Lung (tissue), 12 donors: ENCODE data around the gene C1orf53. TPM values are rescaled to one million over a fixed set of nuclear protein-coding genes. Genes with fewer than 3 reads are reported as not detected.

Experiments
- ATAC-seq: fragments of 200-7000 bp; cut with Tn5 transposase; one replicate; pipeline ENCODE4 v1.9.1; 2020; ENCODE audit warnings: moderate number of reproducible peaks; ENCODE audit not compliant: insufficient read depth, low FRiP score
- DNase-seq, 3 donors: peaks; one replicate each; pipeline ENCODE4 v3.0.0-alpha.2; 2013 to 2017
- H3K27ac ChIP-seq, 2 donors: one replicate each; pipeline ENCODE4 v1.5.1; 2013; ENCODE audit warnings: mild to moderate bottlenecking in 2 of 2, moderate library complexity in 2 of 2, control low read depth in 1 of 2, inconsistent platforms in 1 of 2, low read depth in 1 of 2, low read length in 1 of 2
- H3K27me3 ChIP-seq, 3 donors: one replicate each; pipeline ENCODE4 v1.5.1; 2013; ENCODE audit warnings: low read length in 2 of 3; ENCODE audit not compliant: control insufficient read depth in 3 of 3, insufficient read depth in 3 of 3
- H3K36me3 ChIP-seq, 4 donors: one replicate each; pipeline ENCODE4 v1.5.1; 2013; ENCODE audit warnings: low read length in 4 of 4, mild to moderate bottlenecking in 1 of 4, moderate library complexity in 1 of 4; ENCODE audit not compliant: control insufficient read depth in 4 of 4, insufficient read depth in 4 of 4
- H3K4me1 ChIP-seq, 5 donors: one replicate each; pipeline ENCODE4 v1.5.1; 2013; ENCODE audit warnings: low read length in 5 of 5, mild to moderate bottlenecking in 2 of 5, moderate library complexity in 1 of 5; ENCODE audit not compliant: control insufficient read depth in 5 of 5, insufficient read depth in 5 of 5
- H3K4me3 ChIP-seq: one replicate; pipeline ENCODE4 v1.5.1; 2013; ENCODE audit warnings: mild to moderate bottlenecking, control low read depth, moderate library complexity
- H3K9ac ChIP-seq, 2 donors: one replicate each; pipeline ENCODE4 v1.5.1; 2013; ENCODE audit warnings: low read length in 2 of 2, control low read depth in 1 of 2; ENCODE audit not compliant: insufficient read depth in 1 of 2
- H3K9me3 ChIP-seq, 4 donors: one replicate each; pipeline ENCODE4 v1.5.1; 2013; ENCODE audit warnings: low read length in 3 of 4, mild to moderate bottlenecking in 1 of 4, moderate library complexity in 1 of 4; ENCODE audit not compliant: control insufficient read depth in 4 of 4, insufficient read depth in 3 of 4
- CTCF ChIP-seq: IDR thresholded peaks from 2 replicates; pipeline ENCODE4 v1.5.1; 2012; ENCODE audit warnings: mild to moderate bottlenecking; ENCODE audit errors: control extremely low read depth, extremely low read depth
- WGBS, 2 donors: extraction: QIAGEN DNeasy Blood & Tissue Kit; methylation state at CpG; one replicate each; pipeline ENCODE4 v1.1.7; 2013; 5-methylcytosine and 5-hydroxymethylcytosine counted together
- polyA plus RNA-seq, 2 donors: library from polyadenylated mRNA; stranded (reverse); fragments of 200-250 nt; gene quantifications; one replicate each; pipeline ENCODE4 v1.2.1, GENCODE V29; 2013
- total RNA-seq, 2 donors: library from RNA; depleted of rRNA in 1 of 2; stranded (reverse); fragments of >200 nt in 1 of 2; gene quantifications; one replicate each; pipeline ENCODE4 v1.2.1, GENCODE V29; 2014 to 2021
- donor health status: control.
- donor health status: control.
- donor health status: Bipolar disorder and iron deficiency.
- donor health status: healthy.
- donor health status: DM: yes; HTN: yes; CAD: no.

The C1orf53 gene
- total and polyA plus RNA-seq, 4 donors = 3.6 to 23.7 (median 7.4) TPM

DNA sequence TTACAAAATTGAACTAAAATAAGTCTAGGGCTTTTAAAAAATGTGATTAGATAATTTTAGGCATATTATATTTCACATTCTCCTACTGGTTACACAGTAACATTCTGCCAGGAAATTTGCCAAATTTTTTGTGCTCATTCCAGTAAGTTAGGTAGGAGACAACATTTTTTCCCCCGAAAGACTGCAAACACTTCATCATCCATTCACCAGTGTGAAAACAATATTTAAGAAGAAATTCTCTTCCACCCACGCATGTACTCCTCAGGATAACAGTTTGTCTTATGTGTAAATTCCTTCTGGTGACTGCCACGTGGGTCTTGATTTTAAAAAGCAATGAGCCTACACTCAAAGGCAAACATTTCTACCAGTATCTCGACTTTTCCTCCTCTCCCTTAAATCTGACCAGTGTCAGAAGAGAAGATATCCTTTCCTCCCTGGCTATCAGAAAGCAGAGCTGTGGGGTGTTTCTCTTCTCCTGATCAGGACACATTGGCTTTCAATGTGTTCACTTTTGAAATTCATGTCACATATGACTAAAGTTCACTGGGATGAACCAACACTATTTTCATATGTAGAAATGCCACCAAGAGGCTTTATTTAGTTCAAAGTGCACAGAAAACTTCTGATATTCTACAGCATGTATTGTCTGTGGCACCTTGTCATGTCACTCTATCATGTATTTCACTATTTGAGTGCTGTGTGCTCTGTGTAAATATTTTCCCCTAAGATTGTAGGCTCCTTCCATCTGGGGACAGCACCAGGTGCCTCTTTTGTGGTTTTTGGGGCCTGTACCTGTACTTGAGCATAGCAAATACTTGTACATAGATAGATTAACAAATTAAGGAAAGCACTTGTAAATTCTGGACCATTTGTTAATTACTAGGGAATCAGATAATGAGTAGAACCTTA lies 53.3 kb downstream of the C1orf53 start:
- Histone ChIP-seq H3K4me3 (no peak overlapping the region), H3K9ac (no peak overlapping the region), H3K27ac (no peak overlapping the region), H3K36me3 (no peaks in the 10 kb centered on the region), H3K27me3 (no peaks in the 10 kb centered on the region), H3K9me3 (peaks cover 0 to 2% (median 0%) of the 10 kb centered on the region in 4 donors), H3K4me1 (peaks cover 0 to 11% (median 5%) of the 10 kb centered on the region in 5 donors)
- ATAC-seq (peak; percentile 82), DNase-seq (peak in 2 of 3 donors; percentile 52 to 68)
- WGBS, 2 donors = 48 to 65% methylated on average over 4 of the region's 4 CpGs
- no peak for TF ChIP-seq CTCF

Other genes with a start within 250 kb of the C1orf53 start
- gene DENND1B, start 127.2 kb upstream of the C1orf53 start, total RNA-seq = 10 to 100 TPM; 16.2 to 41.0 TPM
- 1 to 10 TPM; 2.7 to 4.1 TPM for gene DENND1B, start 127.2 kb upstream of the C1orf53 start, polyA plus RNA-seq
- gene LHX9, start 14.7 kb downstream of the C1orf53 start, total RNA-seq = 1 to 10 TPM in 1 of 2 donors, not detected in 1; 1.9 TPM
- gene LHX9, start 14.7 kb downstream of the C1orf53 start, polyA plus RNA-seq = 1 to 10 TPM in 1 of 2 donors, not detected in 1; 1.3 TPM